ENCODE results near the gene BAIAP2.

DNA sequence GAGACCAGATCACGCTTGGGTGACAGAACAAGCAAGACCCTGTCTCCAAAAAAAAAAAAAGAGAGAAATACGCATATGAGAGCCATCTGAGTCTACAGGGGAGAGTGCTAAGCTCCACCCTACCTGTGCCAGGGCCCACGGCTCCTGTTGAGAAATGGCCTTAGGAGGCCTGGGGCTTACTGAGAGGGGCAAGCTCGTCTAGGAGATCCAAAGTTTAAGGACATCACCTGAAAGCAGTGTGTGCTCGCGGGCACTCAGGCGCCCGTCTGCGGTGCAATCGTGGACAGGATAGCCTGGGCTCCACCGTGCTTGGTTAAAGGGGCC is 14.5 kb upstream of the BAIAP2 start:
- TF ChIP-seq, protein P1, sequence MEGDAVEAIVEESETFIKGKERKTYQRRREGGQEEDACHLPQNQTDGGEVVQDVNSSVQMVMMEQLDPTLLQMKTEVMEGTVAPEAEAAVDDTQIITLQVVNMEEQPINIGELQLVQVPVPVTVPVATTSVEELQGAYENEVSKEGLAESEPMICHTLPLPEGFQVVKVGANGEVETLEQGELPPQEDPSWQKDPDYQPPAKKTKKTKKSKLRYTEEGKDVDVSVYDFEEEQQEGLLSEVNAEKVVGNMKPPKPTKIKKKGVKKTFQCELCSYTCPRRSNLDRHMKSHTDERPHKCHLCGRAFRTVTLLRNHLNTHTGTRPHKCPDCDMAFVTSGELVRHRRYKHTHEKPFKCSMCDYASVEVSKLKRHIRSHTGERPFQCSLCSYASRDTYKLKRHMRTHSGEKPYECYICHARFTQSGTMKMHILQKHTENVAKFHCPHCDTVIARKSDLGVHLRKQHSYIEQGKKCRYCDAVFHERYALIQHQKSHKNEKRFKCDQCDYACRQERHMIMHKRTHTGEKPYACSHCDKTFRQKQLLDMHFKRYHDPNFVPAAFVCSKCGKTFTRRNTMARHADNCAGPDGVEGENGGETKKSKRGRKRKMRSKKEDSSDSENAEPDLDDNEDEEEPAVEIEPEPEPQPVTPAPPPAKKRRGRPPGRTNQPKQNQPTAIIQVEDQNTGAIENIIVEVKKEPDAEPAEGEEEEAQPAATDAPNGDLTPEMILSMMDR (IDR thresholded peaks at IDR 0.05; ENCODE audit: poor library complexity, severe bottlenecking) = no peak
- TF ChIP-seq EZH2 (IDR thresholded peaks at IDR 0.05; ENCODE audit: borderline replicate concordance, insufficient read depth, low read length, poor library complexity, severe bottlenecking) (no peak), TAF1 (IDR thresholded peaks at IDR 0.05; ENCODE audit: low read depth) (no peak), POLR2AphosphoS5 (IDR thresholded peaks at IDR 0.05) (no peak)
- TF ChIP-seq, protein P2, sequence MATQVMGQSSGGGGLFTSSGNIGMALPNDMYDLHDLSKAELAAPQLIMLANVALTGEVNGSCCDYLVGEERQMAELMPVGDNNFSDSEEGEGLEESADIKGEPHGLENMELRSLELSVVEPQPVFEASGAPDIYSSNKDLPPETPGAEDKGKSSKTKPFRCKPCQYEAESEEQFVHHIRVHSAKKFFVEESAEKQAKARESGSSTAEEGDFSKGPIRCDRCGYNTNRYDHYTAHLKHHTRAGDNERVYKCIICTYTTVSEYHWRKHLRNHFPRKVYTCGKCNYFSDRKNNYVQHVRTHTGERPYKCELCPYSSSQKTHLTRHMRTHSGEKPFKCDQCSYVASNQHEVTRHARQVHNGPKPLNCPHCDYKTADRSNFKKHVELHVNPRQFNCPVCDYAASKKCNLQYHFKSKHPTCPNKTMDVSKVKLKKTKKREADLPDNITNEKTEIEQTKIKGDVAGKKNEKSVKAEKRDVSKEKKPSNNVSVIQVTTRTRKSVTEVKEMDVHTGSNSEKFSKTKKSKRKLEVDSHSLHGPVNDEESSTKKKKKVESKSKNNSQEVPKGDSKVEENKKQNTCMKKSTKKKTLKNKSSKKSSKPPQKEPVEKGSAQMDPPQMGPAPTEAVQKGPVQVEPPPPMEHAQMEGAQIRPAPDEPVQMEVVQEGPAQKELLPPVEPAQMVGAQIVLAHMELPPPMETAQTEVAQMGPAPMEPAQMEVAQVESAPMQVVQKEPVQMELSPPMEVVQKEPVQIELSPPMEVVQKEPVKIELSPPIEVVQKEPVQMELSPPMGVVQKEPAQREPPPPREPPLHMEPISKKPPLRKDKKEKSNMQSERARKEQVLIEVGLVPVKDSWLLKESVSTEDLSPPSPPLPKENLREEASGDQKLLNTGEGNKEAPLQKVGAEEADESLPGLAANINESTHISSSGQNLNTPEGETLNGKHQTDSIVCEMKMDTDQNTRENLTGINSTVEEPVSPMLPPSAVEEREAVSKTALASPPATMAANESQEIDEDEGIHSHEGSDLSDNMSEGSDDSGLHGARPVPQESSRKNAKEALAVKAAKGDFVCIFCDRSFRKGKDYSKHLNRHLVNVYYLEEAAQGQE (IDR thresholded peaks at IDR 0.05; ENCODE audit: borderline replicate concordance) = no peak
